ENCODE measurements around the gene SESN3. TPM values are rescaled to one million over a fixed set of nuclear protein-coding genes. Genes with fewer than 3 reads are reported as not detected.

SESN3 gene, protein sequence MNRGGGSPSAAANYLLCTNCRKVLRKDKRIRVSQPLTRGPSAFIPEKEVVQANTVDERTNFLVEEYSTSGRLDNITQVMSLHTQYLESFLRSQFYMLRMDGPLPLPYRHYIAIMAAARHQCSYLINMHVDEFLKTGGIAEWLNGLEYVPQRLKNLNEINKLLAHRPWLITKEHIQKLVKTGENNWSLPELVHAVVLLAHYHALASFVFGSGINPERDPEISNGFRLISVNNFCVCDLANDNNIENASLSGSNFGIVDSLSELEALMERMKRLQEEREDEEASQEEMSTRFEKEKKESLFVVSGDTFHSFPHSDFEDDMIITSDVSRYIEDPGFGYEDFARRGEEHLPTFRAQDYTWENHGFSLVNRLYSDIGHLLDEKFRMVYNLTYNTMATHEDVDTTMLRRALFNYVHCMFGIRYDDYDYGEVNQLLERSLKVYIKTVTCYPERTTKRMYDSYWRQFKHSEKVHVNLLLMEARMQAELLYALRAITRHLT
- 77.1 TPM for total RNA-seq

DNA sequence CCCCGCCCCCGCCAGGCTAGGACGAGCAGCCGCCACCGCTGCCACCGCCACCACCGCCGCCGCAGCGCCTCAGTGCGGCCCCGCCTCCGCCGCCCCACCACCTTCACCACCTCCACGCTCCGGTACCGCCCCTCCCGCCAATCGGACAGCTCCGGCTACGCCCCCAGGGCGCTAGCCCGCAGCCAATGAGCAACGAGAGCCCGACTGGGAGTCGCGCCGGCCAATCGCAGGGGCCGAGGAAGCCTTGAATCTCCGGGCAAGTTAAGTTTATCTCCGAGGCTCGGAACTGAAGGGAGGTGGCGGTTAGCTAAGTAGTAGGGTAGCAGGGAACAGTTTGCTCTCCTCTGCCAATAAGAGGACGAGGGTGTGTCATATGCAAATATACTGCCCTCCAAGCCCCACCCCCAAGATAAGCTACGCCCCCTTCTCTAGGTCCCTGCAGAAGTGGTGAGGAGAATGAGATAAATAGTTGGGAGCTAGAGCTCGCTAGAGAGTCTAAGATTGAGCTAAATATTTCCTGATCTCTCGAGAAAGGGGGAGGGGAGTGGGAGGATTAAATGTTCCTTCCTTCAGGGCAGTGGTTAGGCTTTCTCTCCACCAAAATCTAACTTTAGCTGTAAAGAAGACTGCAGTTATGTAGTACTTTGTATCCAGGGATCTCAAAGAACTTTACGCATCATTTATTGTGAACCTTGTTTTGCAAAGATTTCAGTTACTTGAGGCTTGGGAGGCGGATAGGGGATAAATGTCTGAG lies at the start of gene SESN3:
Gene SESN3 (minus strand): TSS at position 76 of the 754 bp plus-strand sequence. CDS start 342 bp downstream, outside the sequence.

Other genes starting within 250 kb of the SESN3 start
- not detected for gene KDM4E, start 205.9 kb downstream of the SESN3 start, total RNA-seq
- gene KDM4F, start 181.8 kb downstream of the SESN3 start, total RNA-seq = not detected
- gene SRSF8, start 164.3 kb downstream of the SESN3 start, total RNA-seq = 31.8 TPM
- gene ENDOD1, start 141.4 kb downstream of the SESN3 start, total RNA-seq = 35.7 TPM